Measurements from ENCODE around the gene MST1R.
"Not testable (repeated sequence)": the region's sequence is repeated elsewhere in the genome, so short reads cannot be mapped to it uniquely, and the experiment has no call there.

MST1R gene

GRCh38 chr3:49925485-49925884, 21.8 kb upstream of the MST1R start:
- DNase-seq (ENCODE audit: low read depth), result no peak
- no peak overlapping the region for H3K4me3 ChIP-seq (ENCODE audit: low read length)
- no peak for TF ChIP-seq CTCF (conservative IDR thresholded peaks at IDR 0.05; ENCODE audit: low read depth, low read length)

- no peak for TF ChIP-seq CTCF (conservative IDR thresholded peaks at IDR 0.05; ENCODE audit: low read depth, low read length)
- DNase-seq (ENCODE audit: low read depth), result no peak
- H3K4me3 ChIP-seq (ENCODE audit: low read length), result no peak overlapping the region
Measured at GRCh38 chr3:49924683-49925082, 21.0 kb upstream of the MST1R start.

- H3K4me3 ChIP-seq (ENCODE audit: low read length); DNase-seq (ENCODE audit: low read depth): not testable (repeated sequence)
Measured at GRCh38 chr3:49917806-49918590, 14.3 kb upstream of the MST1R start.

- no peak overlapping the region for H3K4me3 ChIP-seq (ENCODE audit: low read length)
- no peak for DNase-seq (ENCODE audit: low read depth)
- no peak for TF ChIP-seq CTCF (conservative IDR thresholded peaks at IDR 0.05; ENCODE audit: low read depth, low read length)
Measured at GRCh38 chr3:49916686-49917085, 13.0 kb upstream of the MST1R start.

- DNase-seq (ENCODE audit: low read depth), result peak; percentile 76
- H3K4me3 ChIP-seq (ENCODE audit: low read length), result no peak overlapping the region
- no peak for TF ChIP-seq CTCF (conservative IDR thresholded peaks at IDR 0.05; ENCODE audit: low read depth, low read length)
Measured at GRCh38 chr3:49914906-49915305, 11.2 kb upstream of the MST1R start.

GRCh38 chr3:49912881-49913281, 9.2 kb upstream of the MST1R start:
- DNase-seq (ENCODE audit: low read depth), result no peak
- no peak for TF ChIP-seq CTCF (conservative IDR thresholded peaks at IDR 0.05; ENCODE audit: low read depth, low read length)
- H3K4me3 ChIP-seq (ENCODE audit: low read length), result no peak overlapping the region

- DNase-seq (ENCODE audit: low read depth), result no peak
- TF ChIP-seq CTCF (conservative IDR thresholded peaks at IDR 0.05; ENCODE audit: low read depth, low read length), result no peak
- H3K4me3 ChIP-seq (ENCODE audit: low read length), result no peak overlapping the region
Measured at GRCh38 chr3:49911611-49912010, 7.9 kb upstream of the MST1R start.

Measured in retinal pigment epithelial cell (primary cell).